G401 (cell line): ENCODE data around the gene TRIM51. TPM values are rescaled to one million over a fixed set of nuclear protein-coding genes. Genes with fewer than 3 reads are reported as not detected.
"Not testable (repeated sequence)": the region's sequence is repeated elsewhere in the genome, so short reads cannot be mapped to it uniquely, and the experiment has no call there.

ENCODE experiments used
- DNase-seq: peaks from one replicate; pipeline ENCODE4 v3.0.0-alpha.2; 2015; ENCODE audit warnings: low spot score
- in situ Hi-C: cut with HindIII; loops from 2 replicates; pipeline ENCODE4 v1.10.0; 2016; ENCODE audit warnings: low sequenced_read_pairs, mixed read lengths
- total RNA-seq: library from RNA; depleted of rRNA; stranded (reverse); fragments of >200 nt; shearing (Covaris generic); gene quantifications from 2 replicates; pipeline ENCODE4 v1.2.3, GENCODE V29; 2014; rRNA removed

TRIM51 gene, protein sequence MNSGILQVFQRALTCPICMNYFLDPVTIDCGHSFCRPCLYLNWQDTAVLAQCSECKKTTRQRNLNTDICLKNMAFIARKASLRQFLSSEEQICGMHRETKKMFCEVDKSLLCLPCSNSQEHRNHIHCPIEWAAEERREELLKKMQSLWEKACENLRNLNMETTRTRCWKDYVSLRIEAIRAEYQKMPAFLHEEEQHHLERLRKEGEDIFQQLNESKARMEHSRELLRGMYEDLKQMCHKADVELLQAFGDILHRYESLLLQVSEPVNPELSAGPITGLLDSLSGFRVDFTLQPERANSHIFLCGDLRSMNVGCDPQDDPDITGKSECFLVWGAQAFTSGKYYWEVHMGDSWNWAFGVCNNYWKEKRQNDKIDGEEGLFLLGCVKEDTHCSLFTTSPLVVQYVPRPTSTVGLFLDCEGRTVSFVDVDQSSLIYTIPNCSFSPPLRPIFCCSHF
- total RNA-seq, result 0.18 TPM in 1 of 2 replicates, not detected in the other

GRCh38 chr11:55882997-55883396 lies at the start of gene TRIM51:
TRIM51 (plus strand) TSS chr11:55883297; CDS start chr11:55885429, 2,132 bp downstream.
- in situ Hi-C loops, DNase-seq: not testable (repeated sequence)

DNA sequence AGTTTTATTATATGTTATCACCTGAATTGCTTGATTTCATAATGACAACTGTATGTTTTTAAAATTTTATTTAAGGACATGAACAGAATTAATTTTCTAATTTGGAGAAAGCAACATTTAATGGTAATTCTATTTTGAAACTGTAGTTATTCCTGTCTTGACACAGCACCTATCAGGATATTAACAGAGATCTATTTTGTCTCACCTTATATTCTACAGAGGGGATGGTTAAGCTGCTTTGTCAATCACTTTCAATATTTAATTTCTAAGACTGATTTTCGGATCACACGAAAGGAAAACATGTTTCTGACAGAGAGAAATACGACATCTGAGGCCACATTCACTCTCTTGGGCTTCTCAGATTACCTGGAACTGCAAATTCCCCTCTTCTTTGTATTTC lies 44.6 kb upstream of the TRIM51 start, which contains the start of gene OR5D16:
OR5D16 (plus strand) TSS at position 301 of the 400 bp plus-strand sequence; CDS start at position 301, 0 bp downstream.
- no peak for DNase-seq
- in situ Hi-C loops, result no loop called here

DNA sequence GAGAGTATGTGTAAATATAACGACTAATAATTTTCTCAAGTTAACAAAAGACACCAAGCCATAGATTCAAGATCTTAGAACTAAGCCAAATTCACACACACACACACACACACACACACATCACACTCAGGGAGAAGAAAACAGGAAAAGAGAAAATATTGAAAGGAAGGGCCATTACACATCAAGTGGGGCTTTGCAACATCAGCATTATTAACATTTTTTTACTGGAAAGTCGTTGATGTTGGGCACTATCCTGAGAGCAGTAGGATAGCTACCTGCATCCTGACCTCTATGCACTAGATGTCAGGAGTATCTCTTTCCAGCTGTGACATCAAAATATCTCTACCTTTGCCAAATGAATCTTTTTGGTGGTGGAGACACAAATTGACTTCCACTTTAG lies 35.6 kb upstream of the TRIM51 start:
- no peak for DNase-seq
- in situ Hi-C loops, result no loop called here

DNA sequence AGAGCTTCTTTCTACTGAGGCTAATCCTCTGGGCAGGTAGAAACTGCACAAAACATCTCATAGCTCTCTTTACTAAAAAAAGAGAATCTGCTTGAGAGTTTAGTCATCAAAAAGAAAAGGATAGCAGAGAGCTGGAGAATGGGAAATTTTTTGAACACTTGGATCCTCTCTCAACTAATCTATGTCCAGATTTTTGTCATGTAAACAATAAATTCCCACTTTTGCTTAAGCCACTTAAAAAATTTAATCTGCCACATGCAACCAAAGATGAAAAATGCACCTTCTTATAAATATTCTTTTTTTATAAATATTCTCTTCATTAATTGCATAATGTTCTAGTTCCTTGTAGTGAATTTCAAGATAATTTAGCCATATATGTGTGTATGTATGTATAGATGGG lies 34.1 kb upstream of the TRIM51 start:
- no peak for DNase-seq
- in situ Hi-C loops, result no loop called here

DNA sequence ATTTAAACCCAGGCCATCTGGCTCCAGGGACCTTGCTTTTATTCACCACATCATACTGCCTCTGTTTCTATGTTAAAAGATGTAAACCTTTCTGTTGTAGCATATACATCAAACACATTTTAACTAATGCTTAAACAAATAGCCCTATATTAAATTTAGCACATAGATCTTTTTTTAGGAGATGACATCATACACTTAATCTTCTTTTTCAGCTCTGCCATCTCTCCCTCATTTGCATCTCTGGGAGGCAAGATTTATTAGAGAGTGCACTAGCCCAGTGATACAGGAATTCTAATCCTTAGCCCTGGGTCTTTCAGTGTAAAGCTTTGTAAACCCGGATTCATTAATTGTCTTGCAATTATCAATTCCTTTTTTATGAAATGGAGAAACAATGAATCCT lies 31.0 kb upstream of the TRIM51 start:
- no peak for DNase-seq
- in situ Hi-C loops, result no loop called here

GRCh38 chr11:55854704-55855103 lies 28.4 kb upstream of the TRIM51 start:
- no peak for DNase-seq
- in situ Hi-C loops, result no loop called here

DNA sequence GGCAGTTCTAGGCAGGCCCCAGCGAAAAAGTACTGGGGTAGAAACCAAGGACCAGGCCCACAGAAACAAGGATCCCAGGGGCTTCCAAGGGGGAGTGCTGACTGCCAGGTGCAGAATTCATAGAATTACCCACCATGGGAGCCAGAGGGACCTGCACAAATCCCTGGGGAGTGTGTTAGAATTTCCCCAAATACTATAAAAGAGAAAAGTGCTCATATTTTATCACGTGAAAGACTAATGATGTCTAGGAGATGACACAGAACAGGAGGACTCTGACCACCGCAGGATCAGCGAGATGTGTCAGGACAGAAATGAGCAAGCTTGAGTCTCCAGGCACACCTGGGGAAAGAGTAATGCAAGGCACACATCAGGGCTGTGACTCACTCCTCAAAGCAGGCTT lies 15.7 kb upstream of the TRIM51 start:
- DNase-seq, in situ Hi-C loops: not testable (repeated sequence)

DNA sequence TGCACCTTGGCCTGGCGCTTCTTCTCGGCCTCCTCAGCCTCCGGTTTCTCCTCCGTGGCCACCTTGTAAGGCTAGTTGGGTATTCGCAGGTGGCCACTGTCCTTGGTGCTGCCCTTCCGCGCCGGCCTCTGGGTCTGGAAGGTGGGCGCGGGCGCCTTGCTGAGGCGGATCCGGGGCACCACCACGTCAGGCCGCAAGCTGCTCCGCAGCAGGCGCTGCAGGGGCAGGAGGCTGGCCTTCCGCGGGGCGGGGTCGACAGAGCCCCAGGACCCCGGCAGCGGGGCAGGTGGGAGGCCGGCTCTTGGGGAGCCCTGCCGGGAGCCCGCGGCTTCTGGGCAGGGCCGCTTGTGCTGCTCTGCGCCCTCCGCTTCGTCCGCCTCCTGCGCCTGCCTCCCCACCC lies 10.4 kb upstream of the TRIM51 start:
- in situ Hi-C loops, DNase-seq: not testable (repeated sequence)

DNA sequence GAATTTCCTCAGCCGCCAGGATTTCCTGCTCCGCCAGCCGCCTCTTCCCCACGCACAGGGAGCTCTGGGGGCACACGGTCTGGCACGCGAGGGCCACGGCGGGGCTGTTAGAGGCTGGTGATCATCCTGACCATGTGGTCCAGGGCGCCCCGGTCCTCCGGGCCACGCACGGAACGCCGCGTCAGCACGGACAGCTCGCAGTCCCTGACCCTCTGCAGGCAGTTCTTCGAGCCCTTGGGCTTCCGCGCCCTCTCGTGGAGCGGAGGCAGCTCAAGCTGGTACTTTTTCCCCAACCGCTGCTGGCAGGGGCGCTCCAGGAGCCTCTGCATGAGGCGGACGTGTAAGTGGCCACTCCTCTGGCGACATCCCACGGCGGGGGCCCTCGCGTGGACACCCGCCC lies 10.0 kb upstream of the TRIM51 start:
- in situ Hi-C loops, DNase-seq: not testable (repeated sequence)

GRCh38 chr11:55884995-55885394 lies 1.9 kb downstream of the TRIM51 start:
- in situ Hi-C loops, DNase-seq: not testable (repeated sequence)

DNA sequence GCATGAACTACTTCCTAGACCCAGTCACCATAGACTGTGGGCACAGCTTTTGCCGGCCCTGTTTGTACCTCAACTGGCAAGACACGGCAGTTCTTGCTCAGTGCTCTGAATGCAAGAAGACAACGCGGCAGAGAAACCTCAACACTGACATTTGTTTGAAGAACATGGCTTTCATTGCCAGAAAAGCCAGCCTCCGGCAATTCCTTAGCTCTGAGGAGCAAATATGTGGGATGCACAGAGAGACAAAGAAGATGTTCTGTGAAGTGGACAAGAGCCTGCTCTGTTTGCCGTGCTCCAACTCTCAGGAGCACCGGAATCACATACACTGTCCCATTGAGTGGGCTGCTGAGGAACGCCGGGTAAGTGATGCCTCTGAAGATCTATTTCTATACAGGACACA lies 2.4 kb downstream of the TRIM51 start:
- in situ Hi-C loops, DNase-seq: not testable (repeated sequence)

DNA sequence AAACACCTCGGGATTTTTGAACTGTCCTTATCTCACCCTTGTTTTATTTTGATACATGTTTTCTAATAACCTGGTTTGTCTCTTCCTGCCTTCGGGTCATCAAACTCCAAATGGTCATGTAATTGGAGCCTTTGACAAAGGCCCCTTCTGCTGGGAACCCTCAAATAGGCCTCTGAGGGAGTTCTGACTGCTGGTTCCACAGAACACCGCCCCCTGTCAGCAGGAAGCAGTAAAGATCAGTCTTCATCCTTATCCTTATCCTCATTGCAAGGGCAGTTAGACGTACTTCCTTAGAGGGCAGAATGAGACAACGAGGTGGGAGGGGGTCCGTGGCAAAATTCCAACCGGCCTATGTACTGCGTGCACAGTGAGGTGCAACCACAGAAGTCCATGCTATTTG lies 12.1 kb downstream of the TRIM51 start:
- in situ Hi-C loops, result no loop called here
- no peak for DNase-seq

- in situ Hi-C loops, result no loop called here
- no peak for DNase-seq
These were observed 19.2 kb downstream of the TRIM51 start for GRCh38 chr11:55902308-55902707.

DNA sequence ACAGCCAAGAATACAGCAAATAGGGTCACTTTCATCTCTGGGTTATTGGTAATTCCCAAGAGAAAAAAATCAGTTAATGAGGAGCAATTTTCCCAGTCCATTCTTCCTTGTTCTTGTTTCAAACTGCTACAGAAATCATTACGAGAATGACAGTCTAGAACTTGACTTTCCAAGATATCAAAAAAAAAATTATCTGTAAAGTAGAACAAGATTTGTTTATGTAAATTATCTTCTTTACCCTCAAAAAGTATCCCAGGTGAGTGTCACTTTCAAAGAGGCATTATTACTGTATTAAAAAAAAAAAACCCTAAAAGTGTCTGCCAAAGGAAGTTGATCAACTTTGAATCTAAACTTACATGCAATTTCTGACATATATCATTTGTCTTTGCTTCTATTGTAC lies 31.4 kb downstream of the TRIM51 start, which contains the start of gene OR5W2:
OR5W2 (minus strand) TSS at position 101 of the 400 bp plus-strand sequence; CDS start at position 101, 0 bp downstream.
- in situ Hi-C loops, result no loop called here
- no peak for DNase-seq

DNA sequence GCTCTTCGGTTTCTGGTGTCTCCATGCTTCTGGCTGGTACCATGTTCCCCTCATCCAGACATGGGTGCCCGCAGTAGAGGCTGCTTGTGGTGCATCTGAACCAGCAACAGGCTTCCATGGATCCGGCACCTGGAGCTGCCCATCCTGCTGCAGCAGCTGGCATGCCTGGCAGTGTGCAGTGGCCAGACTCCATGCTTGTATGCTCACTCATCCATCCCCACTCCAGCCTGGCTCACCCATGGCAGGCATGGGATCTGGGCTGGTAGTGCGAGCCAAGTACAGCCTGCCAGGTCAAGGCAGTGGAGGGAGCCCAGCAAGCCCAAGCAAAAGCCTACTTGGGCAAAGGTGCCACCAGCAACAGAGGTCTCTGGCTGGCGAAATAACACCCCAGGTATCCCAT lies 37.4 kb downstream of the TRIM51 start:
- no peak for DNase-seq
- in situ Hi-C loops, result no loop called here

GRCh38 chr11:55936300-55936699 lies 53.2 kb downstream of the TRIM51 start, which contains the start of gene OR5I1:
OR5I1 (minus strand) TSS chr11:55936400; CDS start chr11:55936400, 0 bp downstream.
- DNase-seq, result no peak
- in situ Hi-C loops, result no loop called here

Other genes starting within 250 kb of the TRIM51 start
- not detected in 2 replicates for gene OR4P4, start 248.2 kb upstream of the TRIM51 start, total RNA-seq
- not detected in 2 replicates for gene OR4S2, start 235.0 kb upstream of the TRIM51 start, total RNA-seq
- gene OR4C6, start 221.1 kb upstream of the TRIM51 start, total RNA-seq, result not detected in 2 replicates
- gene OR5D13, start 109.9 kb upstream of the TRIM51 start, total RNA-seq, result not detected in 2 replicates
- not detected in 2 replicates for gene OR5D14, start 87.7 kb upstream of the TRIM51 start, total RNA-seq
- not detected in 2 replicates for gene OR5L1, start 71.9 kb upstream of the TRIM51 start, total RNA-seq
- not detected in 2 replicates for gene OR5D18, start 63.7 kb upstream of the TRIM51 start, total RNA-seq
- gene OR5L2, start 56.1 kb upstream of the TRIM51 start, total RNA-seq, result not detected in 2 replicates
- not detected in 2 replicates for gene OR5D16, start 44.5 kb upstream of the TRIM51 start, total RNA-seq
- gene OR5W2, start 31.3 kb downstream of the TRIM51 start, total RNA-seq, result not detected in 2 replicates
- gene OR5I1, start 53.1 kb downstream of the TRIM51 start, total RNA-seq, result not detected in 2 replicates
- gene OR10AG1, start 86.6 kb downstream of the TRIM51 start, total RNA-seq, result not detected in 2 replicates
- not detected in 2 replicates for gene OR5F1, start 111.3 kb downstream of the TRIM51 start, total RNA-seq
- not detected in 2 replicates for gene OR5AS1, start 144.4 kb downstream of the TRIM51 start, total RNA-seq
- not detected in 2 replicates for gene OR8I2, start 210.0 kb downstream of the TRIM51 start, total RNA-seq
- gene OR8H2, start 220.4 kb downstream of the TRIM51 start, total RNA-seq, result not detected in 2 replicates
- gene OR8H3, start 239.1 kb downstream of the TRIM51 start, total RNA-seq, result not detected in 2 replicates